ENCODE data around the gene RBM24.

GRCh38 chr6:17277256-17277655 is 3.9 kb upstream of the RBM24 start:
- TF ChIP-seq, protein P1, sequence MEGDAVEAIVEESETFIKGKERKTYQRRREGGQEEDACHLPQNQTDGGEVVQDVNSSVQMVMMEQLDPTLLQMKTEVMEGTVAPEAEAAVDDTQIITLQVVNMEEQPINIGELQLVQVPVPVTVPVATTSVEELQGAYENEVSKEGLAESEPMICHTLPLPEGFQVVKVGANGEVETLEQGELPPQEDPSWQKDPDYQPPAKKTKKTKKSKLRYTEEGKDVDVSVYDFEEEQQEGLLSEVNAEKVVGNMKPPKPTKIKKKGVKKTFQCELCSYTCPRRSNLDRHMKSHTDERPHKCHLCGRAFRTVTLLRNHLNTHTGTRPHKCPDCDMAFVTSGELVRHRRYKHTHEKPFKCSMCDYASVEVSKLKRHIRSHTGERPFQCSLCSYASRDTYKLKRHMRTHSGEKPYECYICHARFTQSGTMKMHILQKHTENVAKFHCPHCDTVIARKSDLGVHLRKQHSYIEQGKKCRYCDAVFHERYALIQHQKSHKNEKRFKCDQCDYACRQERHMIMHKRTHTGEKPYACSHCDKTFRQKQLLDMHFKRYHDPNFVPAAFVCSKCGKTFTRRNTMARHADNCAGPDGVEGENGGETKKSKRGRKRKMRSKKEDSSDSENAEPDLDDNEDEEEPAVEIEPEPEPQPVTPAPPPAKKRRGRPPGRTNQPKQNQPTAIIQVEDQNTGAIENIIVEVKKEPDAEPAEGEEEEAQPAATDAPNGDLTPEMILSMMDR (IDR thresholded peaks at IDR 0.05) = no peak
- no peak for TF ChIP-seq POLR2A (IDR thresholded peaks at IDR 0.05)

Measured in adrenal gland (tissue), 5 donors.